Liver (tissue), 9 donors: Measurements from ENCODE around the gene SOX15. TPM values are rescaled to one million over a fixed set of nuclear protein-coding genes. Genes with fewer than 3 reads are reported as not detected.
A peak's percentile ranks its signal among the peaks of the same experiment; 100 is the strongest.
"Not testable (repeated sequence)": the region's sequence is repeated elsewhere in the genome, so short reads cannot be mapped to it uniquely, and the experiment has no call there.

Experiments
- DNase-seq: peaks from one replicate; pipeline ENCODE4 v3.0.0-alpha.2; 2017; ENCODE audit warnings: low spot score
- H3K27ac ChIP-seq, 2 donors: one replicate each; pipeline ENCODE4 v1.7.0; 2013; ENCODE audit warnings: inconsistent platforms in 2 of 2, low read length in 2 of 2, control low read depth in 1 of 2, low read depth in 1 of 2, mild to moderate bottlenecking in 1 of 2
- H3K27me3 ChIP-seq, 4 donors: one replicate each; pipeline versions ENCODE4 v1.6.1 to v1.7.0; 2013; ENCODE audit warnings: low read length in 3 of 4, inconsistent platforms in 1 of 4, mild to moderate bottlenecking in 1 of 4, moderate library complexity in 1 of 4; ENCODE audit not compliant: control insufficient read depth in 4 of 4, insufficient read depth in 4 of 4
- H3K36me3 ChIP-seq, 4 donors: one replicate each; pipeline versions ENCODE4 v1.6.1 to v1.7.0; 2013; ENCODE audit warnings: low read length in 3 of 4, mild to moderate bottlenecking in 3 of 4, low read depth in 1 of 4, moderate library complexity in 1 of 4; ENCODE audit not compliant: control insufficient read depth in 4 of 4, insufficient read depth in 3 of 4
- H3K4me1 ChIP-seq, 4 donors: one replicate each; pipeline versions ENCODE4 v1.6.1 to v1.7.0; 2013; ENCODE audit warnings: low read length in 3 of 4, mild to moderate bottlenecking in 3 of 4, moderate library complexity in 1 of 4; ENCODE audit not compliant: control insufficient read depth in 4 of 4, insufficient read depth in 4 of 4
- H3K4me3 ChIP-seq, 3 donors: one replicate each; pipeline versions ENCODE4 v1.6.1 to v1.7.0; 2013; ENCODE audit warnings: low read length in 3 of 3, control low read depth in 1 of 3, low read depth in 1 of 3, mild to moderate bottlenecking in 1 of 3
- H3K9ac ChIP-seq, 2 donors: one replicate each; pipeline ENCODE4 v1.7.0; 2013; ENCODE audit warnings: low read length in 2 of 2, mild to moderate bottlenecking in 2 of 2, moderate library complexity in 2 of 2, control low read depth in 1 of 2, low read depth in 1 of 2
- H3K9me3 ChIP-seq, 4 donors: one replicate each; pipeline versions ENCODE4 v1.6.1 to v1.7.0; 2013; ENCODE audit warnings: low read length in 3 of 4; ENCODE audit not compliant: control insufficient read depth in 4 of 4
- EGR1 ChIP-seq, 2 donors: IDR thresholded peaks; 2 replicates each; pipeline ENCODE4 v1.6.1; 2016 to 2018; ENCODE audit warnings: antibody characterized with exemption in 2 of 2, low read depth in 2 of 2
- FOXA1 ChIP-seq: IDR thresholded peaks from 2 replicates; pipeline ENCODE4 v1.6.1; 2016; ENCODE audit warnings: antibody characterized with exemption
- FOXA2 ChIP-seq: IDR thresholded peaks from 2 replicates; pipeline ENCODE4 v1.6.1; 2016; ENCODE audit warnings: antibody characterized with exemption
- HNF4A ChIP-seq, 2 donors: conservative IDR thresholded peaks; 2 replicates each; pipeline ENCODE4 v1.6.1; 2016; ENCODE audit warnings: antibody characterized with exemption in 2 of 2, mild to moderate bottlenecking in 2 of 2
- HNF4G ChIP-seq: IDR thresholded peaks from 2 replicates; pipeline ENCODE4 v1.6.1; 2016; ENCODE audit warnings: antibody characterized with exemption
- JUND ChIP-seq, 2 donors: IDR thresholded peaks; 2 replicates each; pipeline ENCODE4 v1.6.1; 2016; ENCODE audit warnings: antibody characterized with exemption in 2 of 2
- RAD21 ChIP-seq, 2 donors: IDR thresholded peaks; 2 replicates each; pipeline ENCODE4 v1.6.1; 2016; ENCODE audit warnings: antibody characterized with exemption in 2 of 2, mild to moderate bottlenecking in 2 of 2
- REST ChIP-seq: IDR thresholded peaks from 2 replicates; pipeline ENCODE4 v1.6.1; 2016; ENCODE audit warnings: antibody characterized with exemption, mild to moderate bottlenecking
- RXRA ChIP-seq, 2 donors: IDR thresholded peaks; 2 replicates each; pipeline ENCODE4 v1.6.1; 2017 to 2018; ENCODE audit warnings: antibody characterized with exemption in 2 of 2, mild to moderate bottlenecking in 1 of 2
- SP1 ChIP-seq: IDR thresholded peaks from 2 replicates; pipeline ENCODE4 v1.6.1; 2018; ENCODE audit warnings: antibody characterized with exemption, mild to moderate bottlenecking
- YY1 ChIP-seq: IDR thresholded peaks from 2 replicates; pipeline ENCODE4 v1.6.1; 2016; ENCODE audit warnings: antibody characterized with exemption, mild to moderate bottlenecking
- WGBS: extraction: QIAGEN DNeasy Blood & Tissue Kit; methylation state at CpG from one replicate; pipeline ENCODE4 v1.1.7; 2013; 5-methylcytosine and 5-hydroxymethylcytosine counted together
- polyA plus RNA-seq, 2 donors: library from polyadenylated mRNA; stranded (reverse) in 1 of 2; unstranded in 1 of 2; fragments of 200-250 nt in 1 of 2; fragments of >200 nt in 1 of 2; fragmentation: Nextera tagmentation in 1 of 2; extraction: Ambion mirVana in 1 of 2; gene quantifications; one replicate each; pipeline versions ENCODE4 v1.2.1 to v1.2.3, GENCODE V29; 2013 to 2015
- total RNA-seq, 2 donors: library from RNA; depleted of rRNA; stranded (reverse); fragments of >200 nt; gene quantifications; one replicate each; pipeline ENCODE4 v1.2.3, GENCODE V29; 2014
- TF ChIP-seq, protein P1 (sequence below): IDR thresholded peaks from 2 replicates; pipeline ENCODE4 v1.6.1; 2016; ENCODE audit warnings: antibody characterized with exemption
- TF ChIP-seq, protein P2 (sequence below): IDR thresholded peaks from 2 replicates; pipeline ENCODE4 v1.6.1; 2016; ENCODE audit warnings: antibody characterized with exemption
- TF ChIP-seq, protein P3 (sequence below): fragments of 150-350 bp; IDR thresholded peaks from 2 replicates; pipeline ENCODE4 v1.5.1; 2017; ENCODE audit warnings: improper control_type of control experiment, low read depth, low read length; ENCODE audit not compliant: missing input control
- donor health status: healthy.
- donor health status: healthy.
- donor health status: healthy.
- donor health status: healthy.
- donor health status: healthy.

The SOX15 gene
- total and polyA plus RNA-seq, 4 donors: 0.06 to 0.33 (median 0.17) TPM; not detected in 1

- Histone ChIP-seq H3K4me3 (peak overlapping the region in 1 of 3 donors; percentile 92), H3K4me1 (peaks cover 7 to 47% (median 33%) of the 10 kb centered on the region in 4 donors), H3K27ac (peak overlapping the region; percentile 7 to 85)
- not testable (repeated sequence) for H3K36me3 ChIP-seq, DNase-seq, H3K9me3 ChIP-seq, H3K27me3 ChIP-seq, H3K9ac ChIP-seq
- 55% methylated on average over 16 of the region's 16 CpGs for WGBS
- TF ChIP-seq SP1: peak; percentile 74
- TF ChIP-seq RXRA (IDR thresholded peaks at IDR 0.05): peak; percentile 76 to 78
- TF ChIP-seq HNF4G: peak; percentile 81
- TF ChIP-seq YY1: peak; percentile 17
- TF ChIP-seq HNF4A (conservative IDR thresholded peaks at IDR 0.05): peak; percentile 90 to 97
These were observed 35.9 kb upstream of the SOX15 start for GRCh38 chr17:7625749-7626148.

GRCh38 chr17:7623661-7624060 is 33.8 kb upstream of the SOX15 start:
- Histone ChIP-seq H3K36me3 (peaks cover 0 to 1% (median 0%) of the 10 kb centered on the region in 4 donors), H3K9ac (no peak overlapping the region), H3K27ac (peak overlapping the region; percentile 25 to 60), H3K9me3 (no peaks in the 10 kb centered on the region), H3K4me3 (no peak overlapping the region), H3K27me3 (no peaks in the 10 kb centered on the region), H3K4me1 (peaks cover 2 to 33% (median 24%) of the 10 kb centered on the region in 4 donors)
- no peak for DNase-seq
- WGBS: 37% methylated on average over 5 of the region's 5 CpGs
- TF ChIP-seq, protein P1, sequence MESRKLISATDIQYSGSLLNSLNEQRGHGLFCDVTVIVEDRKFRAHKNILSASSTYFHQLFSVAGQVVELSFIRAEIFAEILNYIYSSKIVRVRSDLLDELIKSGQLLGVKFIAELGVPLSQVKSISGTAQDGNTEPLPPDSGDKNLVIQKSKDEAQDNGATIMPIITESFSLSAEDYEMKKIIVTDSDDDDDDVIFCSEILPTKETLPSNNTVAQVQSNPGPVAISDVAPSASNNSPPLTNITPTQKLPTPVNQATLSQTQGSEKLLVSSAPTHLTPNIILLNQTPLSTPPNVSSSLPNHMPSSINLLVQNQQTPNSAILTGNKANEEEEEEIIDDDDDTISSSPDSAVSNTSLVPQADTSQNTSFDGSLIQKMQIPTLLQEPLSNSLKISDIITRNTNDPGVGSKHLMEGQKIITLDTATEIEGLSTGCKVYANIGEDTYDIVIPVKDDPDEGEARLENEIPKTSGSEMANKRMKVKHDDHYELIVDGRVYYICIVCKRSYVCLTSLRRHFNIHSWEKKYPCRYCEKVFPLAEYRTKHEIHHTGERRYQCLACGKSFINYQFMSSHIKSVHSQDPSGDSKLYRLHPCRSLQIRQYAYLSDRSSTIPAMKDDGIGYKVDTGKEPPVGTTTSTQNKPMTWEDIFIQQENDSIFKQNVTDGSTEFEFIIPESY: no peak
- TF ChIP-seq SP1 (peak; percentile 14), HNF4G (peak; percentile 37), RXRA (IDR thresholded peaks at IDR 0.05) (peak; percentile 27 to 43), HNF4A (conservative IDR thresholded peaks at IDR 0.05) (peak; percentile 49 to 83), EGR1 (IDR thresholded peaks at IDR 0.05; ENCODE audit: low read depth in 2 of 2) (no peak)

- no peak overlapping the region for H3K9ac ChIP-seq
- H3K36me3 ChIP-seq: no peaks in the 10 kb centered on the region
- H3K4me1 ChIP-seq: peaks cover 2 to 20% (median 14%) of the 10 kb centered on the region in 4 donors
- WGBS: 96% methylated on average over 8 of the region's 8 CpGs
- no peaks in the 10 kb centered on the region for H3K27me3 ChIP-seq
- TF ChIP-seq JUND (IDR thresholded peaks at IDR 0.05) (no peak), RAD21 (IDR thresholded peaks at IDR 0.05) (no peak)
- TF ChIP-seq, protein P2, sequence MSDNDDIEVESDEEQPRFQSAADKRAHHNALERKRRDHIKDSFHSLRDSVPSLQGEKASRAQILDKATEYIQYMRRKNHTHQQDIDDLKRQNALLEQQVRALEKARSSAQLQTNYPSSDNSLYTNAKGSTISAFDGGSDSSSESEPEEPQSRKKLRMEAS: no peak
- H3K27ac ChIP-seq: no peak overlapping the region
- no peaks in the 10 kb centered on the region for H3K9me3 ChIP-seq
- no peak overlapping the region for H3K4me3 ChIP-seq
- no peak for DNase-seq
These were observed 30.9 kb upstream of the SOX15 start for GRCh38 chr17:7620835-7621234.

- Histone ChIP-seq H3K9ac (no peak overlapping the region), H3K36me3 (no peaks in the 10 kb centered on the region), H3K27me3 (no peaks in the 10 kb centered on the region), H3K4me1 (peaks cover 0 to 13% (median 9%) of the 10 kb centered on the region in 4 donors), H3K9me3 (no peaks in the 10 kb centered on the region), H3K27ac (no peak overlapping the region), H3K4me3 (no peak overlapping the region)
- TF ChIP-seq FOXA2: no peak
- TF ChIP-seq HNF4G: no peak
- TF ChIP-seq HNF4A (conservative IDR thresholded peaks at IDR 0.05): no peak
- TF ChIP-seq, protein P3, sequence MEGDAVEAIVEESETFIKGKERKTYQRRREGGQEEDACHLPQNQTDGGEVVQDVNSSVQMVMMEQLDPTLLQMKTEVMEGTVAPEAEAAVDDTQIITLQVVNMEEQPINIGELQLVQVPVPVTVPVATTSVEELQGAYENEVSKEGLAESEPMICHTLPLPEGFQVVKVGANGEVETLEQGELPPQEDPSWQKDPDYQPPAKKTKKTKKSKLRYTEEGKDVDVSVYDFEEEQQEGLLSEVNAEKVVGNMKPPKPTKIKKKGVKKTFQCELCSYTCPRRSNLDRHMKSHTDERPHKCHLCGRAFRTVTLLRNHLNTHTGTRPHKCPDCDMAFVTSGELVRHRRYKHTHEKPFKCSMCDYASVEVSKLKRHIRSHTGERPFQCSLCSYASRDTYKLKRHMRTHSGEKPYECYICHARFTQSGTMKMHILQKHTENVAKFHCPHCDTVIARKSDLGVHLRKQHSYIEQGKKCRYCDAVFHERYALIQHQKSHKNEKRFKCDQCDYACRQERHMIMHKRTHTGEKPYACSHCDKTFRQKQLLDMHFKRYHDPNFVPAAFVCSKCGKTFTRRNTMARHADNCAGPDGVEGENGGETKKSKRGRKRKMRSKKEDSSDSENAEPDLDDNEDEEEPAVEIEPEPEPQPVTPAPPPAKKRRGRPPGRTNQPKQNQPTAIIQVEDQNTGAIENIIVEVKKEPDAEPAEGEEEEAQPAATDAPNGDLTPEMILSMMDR: no peak
- TF ChIP-seq FOXA1: no peak
- no peak for TF ChIP-seq REST
- TF ChIP-seq JUND (IDR thresholded peaks at IDR 0.05): no peak
- no peak for DNase-seq
- WGBS: 83% methylated on average over 5 of the region's 5 CpGs
These were observed 28.7 kb upstream of the SOX15 start for GRCh38 chr17:7618608-7619007.
